K562 (cell line): Measurements from ENCODE around the gene CRAMP1. TPM values are rescaled to one million over a fixed set of nuclear protein-coding genes. Genes with fewer than 3 reads are reported as not detected.

ENCODE experiments used
- C11orf30 ChIP-seq: fragments of 450-650 bp; IDR thresholded peaks from 2 replicates; pipeline ENCODE4 v1.6.1; 2016; ENCODE audit warnings: low read depth, mild to moderate bottlenecking
- CBX8 ChIP-seq: fragments of 200-600 bp; sonication (generic); IDR thresholded peaks from 2 replicates; pipeline ENCODE4 v1.6.1; 2012; ENCODE audit warnings: borderline replicate concordance, mixed run types, low read depth, mild to moderate bottlenecking, moderate library complexity, mixed read lengths, low read length, control low read depth, inconsistent platforms; ENCODE audit not compliant: poor library complexity, severe bottlenecking; ENCODE audit errors: extremely low read depth
- CREB1 ChIP-seq, 2 experiments: sonication (generic) in 1 of 2; formaldehyde crosslinking in 1 of 2; IDR thresholded peaks; 2 replicates each; pipeline versions ENCODE4 v1.6.1 to v1.8.0; 2012 to 2022; ENCODE audit warnings: inconsistent platforms in 1 of 2, mild to moderate bottlenecking in 1 of 2, missing genetic modification reagents in 1 of 2, moderate library complexity in 1 of 2
- DNMT1 ChIP-seq: fragments of 450-650 bp; IDR thresholded peaks from 2 replicates; pipeline ENCODE4 v1.6.1; 2016; ENCODE audit warnings: antibody characterized with exemption, mild to moderate bottlenecking
- EZH2 ChIP-seq: IDR thresholded peaks from 2 replicates; pipeline ENCODE4 v1.6.1; 2012; ENCODE audit warnings: low read depth, mild to moderate bottlenecking, inconsistent platforms, low read length, borderline replicate concordance
- FOXP1 ChIP-seq: sonication (generic); formaldehyde crosslinking; IDR thresholded peaks from 2 replicates; pipeline ENCODE4 v1.8.0; 2022; ENCODE audit warnings: mild to moderate bottlenecking, missing genetic modification reagents
- KAT7 ChIP-seq: sonication (generic); formaldehyde crosslinking; IDR thresholded peaks from 2 replicates; pipeline ENCODE4 v1.8.0; 2022; ENCODE audit warnings: missing genetic modification reagents, mild to moderate bottlenecking, borderline replicate concordance
- L3MBTL2 ChIP-seq: fragments of 450-650 bp; IDR thresholded peaks from 2 replicates; pipeline ENCODE4 v1.6.1; 2016; ENCODE audit warnings: mild to moderate bottlenecking, moderate library complexity
- MBD2 ChIP-seq: sonication (generic); IDR thresholded peaks from 2 replicates; pipeline ENCODE4 v1.6.1; 2016; ENCODE audit warnings: low read depth, borderline replicate concordance
- NFXL1 ChIP-seq: fragments of 450-650 bp; formaldehyde crosslinking; IDR thresholded peaks from 2 replicates; pipeline ENCODE4 v1.4.0; 2021; ENCODE audit warnings: mild to moderate bottlenecking
- XRCC3 ChIP-seq: fragments of 450-650 bp; IDR thresholded peaks from 2 replicates; pipeline ENCODE4 v1.6.1; 2017; ENCODE audit warnings: mild to moderate bottlenecking, moderate library complexity
- ZBED1 ChIP-seq: IDR thresholded peaks from 2 replicates; pipeline ENCODE4 v1.6.1; 2014
- ZBTB49 ChIP-seq: sonication (generic); formaldehyde crosslinking; IDR thresholded peaks from 2 replicates; pipeline ENCODE4 v1.8.0; 2022; ENCODE audit warnings: missing genetic modification reagents, mild to moderate bottlenecking, borderline replicate concordance
- ZBTB8A ChIP-seq: fragments of 450-650 bp; IDR thresholded peaks from 2 replicates; pipeline ENCODE4 v1.6.1; 2018; ENCODE audit warnings: mild to moderate bottlenecking, moderate library complexity; ENCODE audit not compliant: partially characterized antibody
- ZNF197 ChIP-seq: fragments of 200-800 bp; sonication (Bioruptor generic); IDR thresholded peaks from 2 replicates; pipeline ENCODE4 v1.6.1; 2016; ENCODE audit warnings: low read depth, missing genetic modification characterization, missing compliant biosample characterization
- polyA plus RNA-seq, 8 experiments: library from polyadenylated mRNA; depleted of rRNA in 4 of 8; stranded (reverse) in 5 of 8; unstranded in 3 of 8; fragments of >200 nt; fragmentation: Nextera tagmentation in 2 of 8; fragmentation: Illumina TruSeq in 1 of 8; extraction: Ambion mirVana in 2 of 8; extraction: Trizol in 1 of 8; gene quantifications; 2 replicates each; pipeline versions ENCODE4 v1.2.1 to v1.2.3, GENCODE V29; 2011 to 2014; ENCODE audit warnings: inconsistent platforms in 1 of 8, missing spikeins in 1 of 8
- total RNA-seq, 7 experiments: library from RNA; depleted of rRNA in 6 of 7; stranded (reverse); fragments of >200 nt in 6 of 7; fragmentation: Illumina TruSeq in 2 of 7; extraction: Trizol in 2 of 7; gene quantifications; 2 replicates each; pipeline versions ENCODE4 v1.2.1 to v1.2.3, GENCODE V29; 2011 to 2021; ENCODE audit warnings: low replicate concordance in 1 of 7
- TF ChIP-seq, protein P1 (sequence below): sonication (generic); formaldehyde crosslinking; IDR thresholded peaks from 2 replicates; pipeline ENCODE4 v1.8.0; 2022; ENCODE audit warnings: mild to moderate bottlenecking, missing genetic modification reagents
- TF ChIP-seq, protein P2 (sequence below): IDR thresholded peaks from 2 replicates; pipeline ENCODE4 v1.6.1; 2014; ENCODE audit warnings: antibody characterized with exemption

CRAMP1 gene
- total and polyA plus RNA-seq, 9 of the 15 experiments (the other 6 are each of a cell fraction or from before 2014, with no cell fraction given), result 0.52 to 20.8 (median 7.5) TPM

- TF ChIP-seq NFXL1 (no peak), XRCC3 (no peak), FOXP1 (CRISPR knock-in tag) (no peak), L3MBTL2 (peak; percentile 72; the same call in 1 of the 2 replicates), DNMT1 (no peak), ZNF197 (CRISPR knock-in tag) (no peak), KAT7 (CRISPR knock-in tag) (no peak), EZH2 (no peak), ZBTB8A (no peak), CBX8 (no peak), C11orf30 (peak; percentile 93), ZBTB49 (CRISPR knock-in tag) (no peak), MBD2 (no peak), CREB1 (IDR thresholded peaks at IDR 0.05) (no peak), CREB1 (CRISPR knock-in tag; IDR thresholded peaks at IDR 0.05) (no peak; the same call in 1 of the 2 replicates), ZBED1 (0 out of 2 replicates have a peak, but pooled peaks have one; percentile 24)
- TF ChIP-seq, protein P1, sequence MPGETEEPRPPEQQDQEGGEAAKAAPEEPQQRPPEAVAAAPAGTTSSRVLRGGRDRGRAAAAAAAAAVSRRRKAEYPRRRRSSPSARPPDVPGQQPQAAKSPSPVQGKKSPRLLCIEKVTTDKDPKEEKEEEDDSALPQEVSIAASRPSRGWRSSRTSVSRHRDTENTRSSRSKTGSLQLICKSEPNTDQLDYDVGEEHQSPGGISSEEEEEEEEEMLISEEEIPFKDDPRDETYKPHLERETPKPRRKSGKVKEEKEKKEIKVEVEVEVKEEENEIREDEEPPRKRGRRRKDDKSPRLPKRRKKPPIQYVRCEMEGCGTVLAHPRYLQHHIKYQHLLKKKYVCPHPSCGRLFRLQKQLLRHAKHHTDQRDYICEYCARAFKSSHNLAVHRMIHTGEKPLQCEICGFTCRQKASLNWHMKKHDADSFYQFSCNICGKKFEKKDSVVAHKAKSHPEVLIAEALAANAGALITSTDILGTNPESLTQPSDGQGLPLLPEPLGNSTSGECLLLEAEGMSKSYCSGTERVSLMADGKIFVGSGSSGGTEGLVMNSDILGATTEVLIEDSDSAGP (CRISPR knock-in tag), result no peak
- TF ChIP-seq, protein P2, sequence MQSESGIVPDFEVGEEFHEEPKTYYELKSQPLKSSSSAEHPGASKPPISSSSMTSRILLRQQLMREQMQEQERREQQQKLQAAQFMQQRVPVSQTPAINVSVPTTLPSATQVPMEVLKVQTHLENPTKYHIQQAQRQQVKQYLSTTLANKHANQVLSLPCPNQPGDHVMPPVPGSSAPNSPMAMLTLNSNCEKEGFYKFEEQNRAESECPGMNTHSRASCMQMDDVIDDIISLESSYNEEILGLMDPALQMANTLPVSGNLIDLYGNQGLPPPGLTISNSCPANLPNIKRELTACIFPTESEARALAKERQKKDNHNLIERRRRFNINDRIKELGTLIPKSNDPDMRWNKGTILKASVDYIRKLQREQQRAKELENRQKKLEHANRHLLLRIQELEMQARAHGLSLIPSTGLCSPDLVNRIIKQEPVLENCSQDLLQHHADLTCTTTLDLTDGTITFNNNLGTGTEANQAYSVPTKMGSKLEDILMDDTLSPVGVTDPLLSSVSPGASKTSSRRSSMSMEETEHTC, result no peak
Measured at GRCh38 chr16:1645914-1646525, 33.9 kb downstream of the CRAMP1 start (continued).
